KBM-7 (cell line): ENCODE results near the gene PFN1.

Experiments
- DNase-seq: peaks from one replicate; pipeline ENCODE4 v3.0.0-alpha.2; 2015
- in situ Hi-C: fragments of 300-500 bp; cut with MboI; formaldehyde crosslinking; loops from 2 replicates; pipeline ENCODE4 v1.14.3; 2020; ENCODE audit warnings: low sequenced_read_pairs, low pct_unique_long_range_greater_than_20kb, mixed read lengths

Gene PFN1

DNA sequence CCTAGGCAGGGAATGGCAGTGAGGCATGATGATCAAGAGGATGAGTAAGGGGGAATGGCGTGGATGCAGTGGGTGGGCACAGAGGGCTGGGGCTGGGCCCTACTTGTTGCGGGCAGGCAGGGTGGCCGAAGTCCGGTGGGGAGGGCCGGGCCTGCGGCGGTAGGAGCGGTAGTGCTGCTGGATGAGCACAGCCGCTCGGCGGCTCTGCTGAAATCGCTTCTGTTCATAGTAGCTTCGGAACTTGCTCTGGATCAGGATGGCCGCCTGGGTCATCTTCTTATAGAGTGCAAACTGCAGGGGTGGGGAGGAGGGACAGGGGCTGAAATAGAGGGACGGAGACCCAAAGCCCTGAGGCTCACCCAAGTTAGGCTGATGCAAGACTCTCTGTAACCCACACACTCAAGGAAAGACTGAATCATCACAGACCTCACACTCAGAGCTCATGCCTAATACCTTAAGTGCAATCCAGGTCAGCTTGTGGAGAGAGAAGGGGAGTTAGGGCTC is 20.8 kb upstream of the PFN1 start:
- in situ Hi-C loops, result no loop called here
- no peak for DNase-seq

DNA sequence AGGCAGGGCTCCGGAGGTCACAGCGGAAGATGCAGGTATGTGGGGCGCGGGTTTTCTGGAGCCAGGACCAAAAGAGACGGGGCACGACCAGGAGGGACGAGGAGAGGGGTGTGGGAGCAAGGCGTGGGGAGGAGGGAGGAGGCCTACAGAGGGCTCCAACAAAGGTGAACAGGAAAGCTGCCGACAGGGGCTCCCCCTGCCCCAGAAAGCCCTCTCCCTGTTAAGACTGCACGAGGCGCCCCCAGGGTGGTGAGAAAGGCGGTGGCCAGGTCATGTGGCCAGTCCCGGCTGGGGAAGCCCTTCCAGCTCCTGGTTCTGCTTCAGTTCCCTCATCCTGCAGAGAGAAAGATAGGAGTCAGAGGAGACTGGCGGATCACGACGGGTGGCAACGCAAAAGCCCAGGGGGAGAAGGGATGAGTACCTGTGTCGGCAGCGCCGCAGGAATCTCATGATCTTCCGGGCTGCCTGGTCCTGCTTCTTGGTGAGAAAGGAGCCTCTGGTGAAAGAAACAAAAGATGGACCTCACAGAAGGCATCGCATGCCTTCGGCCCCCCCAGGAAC is 20.2 kb upstream of the PFN1 start:
- in situ Hi-C loops, result no loop called here
- no peak for DNase-seq

DNA sequence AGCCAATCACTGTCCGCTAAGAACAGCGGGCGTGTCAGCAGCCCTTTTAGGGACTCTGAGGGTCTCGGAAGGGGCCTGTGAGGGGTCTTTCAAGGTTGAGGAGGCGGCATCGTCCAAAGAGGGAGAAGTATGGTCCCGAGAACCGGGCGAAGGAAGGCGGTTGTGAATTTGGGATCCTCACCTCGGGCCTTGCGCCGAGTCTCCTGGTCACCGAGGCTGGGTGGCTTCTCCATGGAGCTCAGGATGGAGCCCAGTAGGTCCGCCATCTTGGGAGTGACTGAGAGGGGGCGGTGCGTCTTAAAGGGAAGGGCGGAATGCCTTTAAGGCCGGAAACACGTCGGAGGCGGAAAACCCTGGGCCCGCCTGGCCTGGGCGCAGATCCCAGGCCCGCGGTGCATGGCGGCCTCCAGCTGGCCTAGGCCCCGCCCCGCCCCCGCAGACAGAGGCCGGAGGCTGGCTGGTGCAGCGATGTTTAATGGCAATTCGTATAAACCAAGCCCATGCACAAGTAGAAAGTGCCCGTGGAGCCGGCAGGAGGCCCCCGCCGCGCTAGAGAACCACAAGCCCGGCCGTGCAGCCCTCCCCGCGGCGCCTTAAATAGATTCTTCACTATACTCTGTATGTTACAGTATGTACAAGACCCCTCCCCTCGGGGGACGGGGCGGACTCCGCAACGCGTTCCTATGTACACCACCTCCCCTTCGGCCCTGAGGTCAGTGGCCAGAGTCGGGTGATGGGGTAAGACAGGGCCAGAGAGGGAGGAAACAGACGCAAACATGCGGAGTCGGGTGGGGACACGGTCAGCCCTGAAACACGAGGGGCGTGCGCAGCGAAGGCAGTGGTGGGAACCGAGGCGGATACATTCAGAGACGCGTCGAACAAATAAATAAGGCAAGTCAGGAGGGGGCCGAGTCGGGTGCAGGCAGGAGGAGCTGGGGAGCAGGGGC is 19.5 kb upstream of the PFN1 start, which contains the start of gene SPAG7:
Gene SPAG7, minus strand, starts transcription at position 279 of the 947 bp plus-strand sequence. Its CDS starts 13 bp downstream, at position 266.
- DNase-seq, result peak; percentile 99
- in situ Hi-C loops, result no loop called here

DNA sequence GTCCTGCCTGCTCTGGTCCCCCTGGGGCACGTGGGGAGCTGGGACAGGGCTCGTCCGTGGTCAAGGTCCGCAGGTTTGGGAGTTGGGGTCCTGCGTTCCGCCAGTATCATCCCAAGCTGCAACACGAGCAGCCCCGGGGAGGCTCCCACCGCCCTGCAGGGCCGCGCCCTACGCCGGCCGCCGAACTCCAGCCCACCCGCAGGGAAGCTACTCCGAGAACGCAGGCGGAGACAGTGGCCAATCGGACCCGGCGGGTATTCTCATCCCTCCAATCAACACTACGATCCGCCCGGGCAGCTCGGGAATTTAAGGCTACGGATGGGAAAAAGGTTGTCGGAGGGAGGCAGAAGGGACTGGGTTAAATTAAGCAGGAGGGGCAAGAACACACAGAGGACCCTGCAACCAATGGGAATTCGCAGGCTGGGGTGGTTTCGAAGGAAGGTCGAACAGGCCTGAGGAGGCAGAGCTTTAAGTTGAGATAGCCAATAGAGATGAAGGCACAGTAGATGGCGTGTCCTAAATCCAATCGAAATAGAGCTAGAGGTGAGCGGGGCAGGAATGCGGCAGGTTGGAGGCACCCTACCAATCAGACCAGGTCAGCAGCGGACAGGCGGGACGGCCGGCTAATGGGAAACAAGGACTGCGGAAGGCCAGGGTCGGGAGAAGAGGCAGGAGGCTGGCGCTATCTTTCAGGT is 18.7 kb upstream of the PFN1 start:
- DNase-seq, result peak; percentile 100
- in situ Hi-C loops, result no loop called here

DNA sequence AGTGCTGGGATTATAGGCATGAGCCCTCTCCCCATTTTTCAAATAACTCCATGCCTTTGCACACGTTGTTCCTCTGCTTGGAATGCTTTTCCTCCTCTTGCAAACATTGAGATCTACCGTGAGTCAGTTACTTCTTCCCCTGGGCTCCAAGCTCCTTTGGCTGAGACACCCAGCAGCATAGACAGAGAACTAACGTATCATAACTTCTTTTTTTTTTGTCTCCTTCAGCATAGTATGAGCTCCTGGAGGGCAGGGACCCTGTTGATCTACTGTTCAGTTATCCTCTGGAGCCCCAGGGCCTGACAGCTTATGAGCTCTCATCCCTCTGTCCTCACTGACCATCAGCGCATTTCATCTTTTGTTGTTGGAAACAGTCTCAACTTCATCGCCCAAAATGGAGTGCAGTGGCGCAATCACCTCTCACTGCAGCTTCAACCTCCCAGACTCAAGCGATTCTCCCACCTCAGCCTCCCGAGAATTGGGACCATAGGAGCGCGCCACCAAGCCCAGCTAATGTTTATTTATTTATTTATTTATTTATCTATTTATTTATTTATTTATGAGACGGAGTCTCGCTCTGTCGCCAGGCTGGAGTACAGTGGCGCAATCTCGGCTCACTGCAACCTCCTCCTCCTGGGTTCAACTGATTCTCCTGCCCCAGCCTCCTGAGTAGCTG is 17.1 kb upstream of the PFN1 start:
- in situ Hi-C loops, result no loop called here
- no peak for DNase-seq

DNA sequence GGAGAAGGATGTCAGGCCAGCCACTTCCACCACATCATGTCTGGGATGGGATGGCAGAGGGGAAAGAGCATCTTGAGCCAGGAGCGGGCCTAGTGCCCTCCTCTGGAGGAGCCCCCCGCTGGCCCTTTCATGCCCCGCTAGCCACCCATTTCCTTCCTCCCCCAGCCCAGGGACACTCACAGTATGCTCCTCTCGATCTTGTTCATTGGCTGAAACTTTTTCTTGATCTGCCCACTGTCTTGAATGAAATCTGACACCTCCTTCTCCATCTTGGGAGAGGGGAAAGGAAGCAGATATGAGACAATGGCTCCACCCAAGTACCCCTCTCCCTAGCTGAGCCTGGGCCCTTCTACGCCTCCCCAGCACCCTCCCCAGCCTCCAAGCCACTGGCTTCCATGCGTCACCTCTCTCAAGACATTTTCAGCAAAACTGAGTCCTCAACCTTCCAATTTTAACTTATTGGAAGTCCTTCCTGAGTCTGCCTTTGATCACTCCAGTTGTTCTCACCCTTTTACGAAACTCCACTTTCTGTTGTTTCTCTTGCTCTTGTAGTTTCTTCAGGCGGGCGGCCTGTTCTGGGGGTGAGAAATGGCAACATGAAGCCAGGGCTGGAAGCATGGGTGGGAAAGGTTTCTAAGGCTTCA is 12.1 kb upstream of the PFN1 start:
- in situ Hi-C loops, result no loop called here
- peak; percentile 49 for DNase-seq

DNA sequence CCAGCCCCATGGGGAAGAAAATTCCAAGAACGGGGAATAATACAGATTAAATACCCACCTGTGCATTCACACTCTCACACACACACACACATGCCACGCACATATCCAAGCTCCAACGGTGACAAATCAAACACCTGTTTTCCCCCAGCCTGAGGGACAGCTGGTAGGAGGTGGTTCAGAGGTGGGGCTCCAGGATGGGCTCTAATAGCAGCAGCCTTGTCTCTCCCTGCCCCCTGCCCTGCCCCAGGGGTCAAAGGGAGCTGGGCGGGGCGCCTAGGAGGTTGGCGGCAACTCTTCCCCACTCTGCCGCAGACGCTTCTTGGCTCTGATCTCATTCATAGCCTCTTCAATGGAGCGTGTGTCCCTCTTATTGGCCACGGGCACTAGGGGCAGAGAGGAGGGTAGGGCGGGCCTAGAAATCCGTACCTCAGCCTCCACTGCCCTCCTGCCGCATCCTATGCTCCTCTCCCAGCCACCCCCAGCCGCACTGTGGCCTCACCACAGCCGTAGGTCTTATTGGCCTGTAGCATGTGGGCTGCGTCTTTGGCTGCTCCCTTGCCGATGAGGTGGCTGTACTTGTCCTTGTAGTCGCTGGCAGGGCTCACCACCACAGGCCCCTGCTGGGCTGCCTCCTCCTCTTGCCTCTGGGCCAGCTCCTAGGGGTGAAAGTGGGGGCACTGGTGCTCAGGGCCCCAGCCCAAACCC is 11.1 kb upstream of the PFN1 start:
- DNase-seq, result no peak
- in situ Hi-C loops, result no loop called here

DNA sequence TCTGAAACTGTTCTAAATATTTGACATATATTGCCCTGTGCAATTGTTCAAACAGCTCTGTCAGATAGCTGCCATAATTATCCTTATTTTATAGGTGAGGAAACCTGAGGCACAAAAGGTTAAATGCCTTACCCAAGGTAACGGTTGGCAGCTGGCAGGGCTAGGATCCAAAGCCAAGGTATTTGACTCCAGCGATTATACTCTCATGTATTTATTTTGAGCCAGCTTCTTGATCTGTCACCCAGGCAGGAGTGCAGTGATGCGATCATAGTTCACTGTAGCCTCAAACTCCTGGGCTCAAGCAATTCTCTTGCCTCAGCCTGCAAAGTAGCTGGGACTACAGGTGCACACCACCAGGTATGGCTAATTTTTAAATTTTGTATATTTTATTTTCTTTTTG is 9.8 kb upstream of the PFN1 start:
- no peak for DNase-seq
- in situ Hi-C loops, result no loop called here

DNA sequence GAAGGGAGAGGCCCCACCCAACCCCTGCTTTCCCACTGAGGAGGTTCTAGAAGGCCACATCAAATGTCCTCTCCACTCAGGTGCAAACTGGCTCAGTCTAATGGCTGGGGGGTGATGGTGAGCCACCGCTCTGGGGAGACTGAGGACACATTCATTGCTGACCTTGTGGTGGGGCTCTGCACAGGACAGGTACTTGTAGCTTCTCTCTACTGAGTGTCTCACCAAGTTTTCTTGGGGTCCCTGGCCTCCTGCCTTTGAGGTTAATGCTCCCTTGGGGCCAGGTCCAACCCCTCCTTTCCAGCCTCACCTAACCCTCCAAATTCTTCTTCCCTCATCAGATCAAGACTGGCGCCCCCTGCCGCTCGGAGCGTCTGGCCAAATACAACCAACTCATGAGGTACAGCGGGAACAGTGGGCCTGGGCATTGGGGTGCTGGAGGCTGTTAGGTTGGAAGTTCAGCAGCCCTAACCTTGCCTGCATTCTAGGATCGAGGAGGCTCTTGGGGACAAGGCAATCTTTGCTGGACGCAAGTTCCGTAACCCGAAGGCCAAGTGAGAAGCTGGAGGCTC is 8.2 kb upstream of the PFN1 start:
- in situ Hi-C loops, result no loop called here
- DNase-seq, result no peak

DNA sequence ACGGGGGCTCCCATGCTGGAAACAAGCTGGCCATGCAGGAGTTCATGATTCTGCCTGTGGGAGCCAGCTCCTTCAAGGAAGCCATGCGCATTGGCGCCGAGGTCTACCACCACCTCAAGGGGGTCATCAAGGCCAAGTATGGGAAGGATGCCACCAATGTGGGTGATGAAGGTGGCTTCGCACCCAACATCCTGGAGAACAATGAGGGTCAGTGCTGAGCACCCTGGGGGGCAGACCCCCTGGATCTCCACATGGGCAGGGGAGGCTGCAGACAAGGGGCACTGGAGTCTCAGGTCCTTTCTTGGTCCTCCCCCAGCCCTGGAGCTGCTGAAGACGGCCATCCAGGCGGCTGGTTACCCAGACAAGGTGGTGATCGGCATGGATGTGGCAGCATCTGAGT is 6.8 kb upstream of the PFN1 start:
- in situ Hi-C loops, result no loop called here
- no peak for DNase-seq

DNA sequence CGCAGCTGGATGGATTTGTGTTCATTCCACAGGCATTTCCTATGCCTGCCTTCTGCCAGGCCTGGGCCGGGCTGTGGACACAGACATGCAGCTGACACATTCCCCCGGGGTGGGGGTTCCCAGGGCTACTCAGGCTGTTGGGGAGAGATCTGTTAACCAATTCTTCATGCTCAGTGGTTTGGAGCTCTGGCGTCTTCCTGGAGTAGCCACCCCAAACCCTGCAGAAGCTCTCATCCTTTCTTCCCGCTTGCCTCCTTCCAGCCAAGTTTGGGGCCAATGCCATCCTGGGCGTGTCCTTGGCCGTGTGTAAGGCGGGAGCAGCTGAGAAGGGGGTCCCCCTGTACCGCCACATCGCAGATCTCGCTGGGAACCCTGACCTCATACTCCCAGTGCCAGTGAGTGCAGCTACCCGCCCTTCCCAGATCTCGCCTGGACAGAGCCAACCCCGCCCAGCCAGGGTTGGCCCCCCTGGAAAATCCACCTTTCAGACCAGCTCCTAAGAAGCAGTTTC is 5.2 kb upstream of the PFN1 start:
- in situ Hi-C loops, result no loop called here
- no peak for DNase-seq

DNA sequence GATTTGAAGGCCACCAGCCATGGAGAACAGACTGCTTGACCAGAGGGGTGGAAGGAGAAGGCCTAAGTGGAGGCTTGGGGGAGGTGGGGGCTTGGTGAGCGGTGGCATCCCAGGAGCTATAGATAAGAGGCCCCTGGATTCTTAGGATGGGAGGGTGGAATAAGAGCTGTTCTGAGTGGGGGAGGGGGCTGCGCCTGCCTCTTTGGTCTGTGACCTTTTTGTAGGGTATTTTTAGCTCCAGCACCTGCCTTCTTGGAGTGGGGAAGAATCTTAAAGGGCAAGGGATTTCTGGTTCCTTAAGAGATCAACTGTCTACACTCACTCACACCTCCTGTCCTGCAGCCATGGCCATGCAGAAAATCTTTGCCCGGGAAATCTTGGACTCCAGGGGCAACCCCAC is 3.2 kb upstream of the PFN1 start:
- no peak for DNase-seq
- in situ Hi-C loops, result no loop called here

DNA sequence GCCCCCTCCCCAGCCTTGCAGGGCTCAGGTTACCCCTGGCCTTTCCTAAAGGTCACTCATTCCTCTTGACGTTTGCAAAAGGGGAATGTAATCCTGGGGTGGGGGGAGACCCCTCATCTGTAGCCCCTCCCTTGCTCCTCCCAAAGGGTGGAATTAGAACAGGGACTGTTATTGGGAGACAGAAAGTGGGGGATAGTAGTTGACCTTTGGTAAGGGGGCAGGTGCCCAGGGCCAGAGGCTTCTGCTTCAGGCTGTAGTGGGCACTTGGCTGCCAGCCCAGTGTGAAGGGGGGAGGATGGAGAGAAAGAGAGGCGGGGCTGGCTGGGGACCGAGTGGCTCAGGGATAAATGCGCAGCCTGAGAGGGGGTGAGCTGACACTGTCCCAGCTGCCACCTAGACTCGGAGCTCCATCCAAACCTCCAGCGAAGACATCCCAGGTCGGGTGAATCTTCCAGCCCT is 2.4 kb upstream of the PFN1 start, which contains the start of gene ENO3:
Gene ENO3, plus strand, starts transcription at position 374 of the 459 bp plus-strand sequence. CDS start 711 bp downstream, outside the sequence.
- DNase-seq, result no peak
- in situ Hi-C loops, result no loop called here

DNA sequence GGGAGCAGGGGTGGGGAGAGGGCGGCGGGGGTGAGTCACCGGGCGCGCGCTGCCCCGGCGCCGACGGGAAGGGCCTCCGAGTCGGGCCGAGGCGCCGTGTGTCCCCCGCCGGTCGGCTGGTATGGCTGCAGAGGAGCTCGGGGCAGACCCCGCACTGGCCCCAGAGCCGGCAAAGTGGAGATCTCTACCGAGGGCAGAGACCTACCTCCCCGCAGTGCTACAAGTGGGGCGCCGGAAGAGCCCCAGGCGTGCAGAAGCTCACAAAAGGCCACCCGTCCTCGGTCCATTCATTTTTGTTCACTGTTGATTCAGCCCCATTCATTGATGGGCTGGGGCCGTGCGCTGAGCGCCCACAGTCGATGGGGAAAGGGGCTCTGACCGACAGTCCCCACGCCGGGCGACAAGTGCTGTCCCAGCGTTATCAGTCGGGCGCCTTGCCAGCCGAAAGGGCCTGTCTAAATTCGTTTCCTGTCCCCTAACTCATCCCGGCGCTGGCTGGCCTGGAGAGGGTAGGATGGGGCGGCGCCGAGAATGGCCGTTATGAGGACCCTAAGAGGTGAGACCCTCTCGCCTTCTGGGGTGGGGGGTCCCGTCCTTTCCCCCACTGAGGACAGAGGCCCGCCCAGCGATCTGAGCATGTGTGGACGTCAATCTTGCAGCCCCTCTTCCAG is 1.9 kb upstream of the PFN1 start:
- DNase-seq, result peak; percentile 53
- in situ Hi-C loops, result no loop called here

DNA sequence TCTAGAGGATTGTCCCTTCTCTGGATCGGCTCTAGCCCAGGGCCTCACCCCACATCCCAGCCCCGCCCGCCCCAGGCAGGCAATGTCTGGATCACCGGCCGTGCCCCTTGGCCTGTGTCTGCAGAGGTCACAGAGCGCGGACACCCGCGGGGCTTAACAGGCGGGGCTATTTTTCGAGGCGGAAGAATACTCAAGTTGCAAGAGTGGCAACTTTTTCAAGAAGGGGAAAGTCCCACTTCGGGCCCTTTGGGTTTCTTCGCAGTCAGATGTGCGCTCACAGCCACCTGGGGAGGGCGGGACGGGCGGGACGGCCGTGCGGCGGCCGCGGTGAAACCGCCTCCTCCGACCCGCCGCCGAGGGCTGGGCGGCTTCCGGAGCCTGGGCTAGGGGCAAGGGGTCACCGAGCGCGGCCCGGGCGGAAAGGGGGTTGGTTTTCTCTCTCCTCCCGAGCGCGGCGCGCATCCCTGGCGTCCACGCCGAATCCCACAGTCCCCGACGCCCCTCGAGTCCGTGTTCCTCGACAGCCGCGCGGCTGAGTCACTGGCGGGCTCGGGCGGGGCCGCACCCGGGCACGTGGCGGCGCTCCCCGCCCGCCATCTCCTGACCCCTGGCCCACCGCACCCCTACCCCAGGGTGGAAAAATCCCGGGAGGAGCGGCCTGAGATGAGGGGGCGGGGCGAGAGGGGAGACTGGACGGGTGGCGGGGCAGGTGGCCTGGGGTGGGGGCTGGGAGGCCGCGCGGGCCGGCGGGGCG is 1.2 kb upstream of the PFN1 start:
- DNase-seq, result peak; percentile 47
- in situ Hi-C loops, result no loop called here

DNA sequence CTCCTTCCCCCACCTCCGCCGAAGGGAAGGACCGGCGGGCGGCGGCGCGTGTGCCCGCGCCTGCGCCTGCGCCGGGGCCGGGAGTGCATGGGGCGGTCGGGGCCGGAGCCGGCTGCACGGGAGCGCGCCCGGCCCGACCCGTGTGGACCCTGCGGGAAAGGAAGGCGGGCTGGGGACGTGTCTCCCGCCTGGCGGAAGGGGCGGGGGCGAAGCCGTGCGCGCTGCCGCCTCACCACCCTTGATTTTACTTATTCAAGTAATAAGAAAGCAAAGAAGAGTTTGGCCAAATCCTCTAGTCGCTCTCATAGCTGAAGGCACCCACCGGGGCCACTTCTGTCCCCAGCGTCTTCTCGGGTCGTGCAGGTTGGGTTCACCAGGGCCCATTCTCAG is 596 bp upstream of the PFN1 start:
- DNase-seq, result peak; percentile 87
- in situ Hi-C loops, result no loop called here
